Neural cell (in vitro differentiated cells): ENCODE results near the gene PLK2. TPM values are rescaled to one million over a fixed set of nuclear protein-coding genes. Genes with fewer than 3 reads are reported as not detected.

ENCODE experiments used
- H2AFZ ChIP-seq: fragments of 200-600, 300-800 bp; sonication (generic), shearing (Covaris generic); 2 replicates; pipeline ENCODE4 v1.6.0; 2014; ENCODE audit warnings: low read depth, mild to moderate bottlenecking, antibody characterized with exemption, low read length, moderate library complexity
- H3F3A ChIP-seq: fragments of 200-600 bp; shearing (Covaris generic); 2 replicates; pipeline ENCODE4 v1.6.1; 2016; ENCODE audit warnings: mild to moderate bottlenecking, moderate library complexity, mixed read lengths, antibody characterized with exemption, low read length; ENCODE audit not compliant: insufficient read depth, poor library complexity, severe bottlenecking
- H3K27ac ChIP-seq: fragments of 200-600, 300-800 bp; sonication (generic), shearing (Covaris generic); 2 replicates; pipeline ENCODE4 v1.5.1; 2014; ENCODE audit warnings: mild to moderate bottlenecking, low read length, moderate library complexity
- H3K27me3 ChIP-seq: fragments of 300-800, 200-600 bp; sonication (generic), shearing (Covaris generic); 2 replicates; pipeline ENCODE4 v1.6.0; 2014; ENCODE audit warnings: mild to moderate bottlenecking, low read depth, low read length, moderate library complexity; ENCODE audit not compliant: insufficient read depth
- H3K36me3 ChIP-seq: fragments of 300-800, 200-600 bp; sonication (generic), shearing (Covaris generic); 2 replicates; pipeline ENCODE4 v1.5.1; 2014; ENCODE audit warnings: mild to moderate bottlenecking, antibody characterized with exemption, low read length, moderate library complexity; ENCODE audit not compliant: insufficient read depth
- H3K4me2 ChIP-seq: fragments of 300-800, 200-600 bp; sonication (generic), shearing (Covaris generic); 2 replicates; pipeline ENCODE4 v1.6.0; 2014; ENCODE audit warnings: mild to moderate bottlenecking, low read length
- H3K4me3 ChIP-seq: fragments of 300-800, 200-600 bp; sonication (generic), shearing (Covaris generic); 2 replicates; pipeline ENCODE4 v1.5.1; 2014; ENCODE audit warnings: mild to moderate bottlenecking, low read length, moderate library complexity
- H3K79me2 ChIP-seq: fragments of 200-600 bp; shearing (Covaris generic); replicated peaks from 2 replicates; pipeline ENCODE4 v1.6.0; 2014; ENCODE audit warnings: mild to moderate bottlenecking, low read length, moderate library complexity; ENCODE audit not compliant: insufficient read depth
- H3K9ac ChIP-seq: fragments of 300-800, 200-600 bp; sonication (generic), shearing (Covaris generic); 2 replicates; pipeline ENCODE4 v1.6.1; 2016; ENCODE audit warnings: mild to moderate bottlenecking, low read length, mixed read lengths
- H3K9me2 ChIP-seq: fragments of 200-600 bp; shearing (Covaris generic); 2 replicates; pipeline ENCODE4 v1.6.1; 2016; ENCODE audit warnings: mild to moderate bottlenecking, low read length, mixed read lengths; ENCODE audit not compliant: insufficient read depth
- H3K9me3 ChIP-seq: fragments of 200-600, 300-800 bp; sonication (generic), shearing (Covaris generic); 2 replicates; pipeline ENCODE4 v1.6.1; 2016; ENCODE audit warnings: mild to moderate bottlenecking, mixed run types, low read length, moderate library complexity, mixed read lengths
- H4K20me1 ChIP-seq: fragments of 200-600 bp; shearing (Covaris generic); 2 replicates; pipeline ENCODE4 v1.6.1; 2016; ENCODE audit warnings: mild to moderate bottlenecking, mixed run types; ENCODE audit not compliant: insufficient read depth
- CTCF ChIP-seq: fragments of 450-650 bp; IDR thresholded peaks from 2 replicates; pipeline ENCODE4 v1.5.1; 2014; ENCODE audit warnings: antibody characterized with exemption, mild to moderate bottlenecking, moderate library complexity; ENCODE audit not compliant: poor library complexity, severe bottlenecking
- EP300 ChIP-seq: fragments of 450-650 bp; conservative IDR thresholded peaks from 2 replicates; pipeline ENCODE4 v1.6.1; 2014; ENCODE audit warnings: antibody characterized with exemption, mild to moderate bottlenecking, moderate library complexity; ENCODE audit not compliant: poor library complexity, severe bottlenecking
- EZH2 ChIP-seq: fragments of 200-600, 300-800 bp; shearing (Covaris generic), sonication (generic); IDR thresholded peaks from 2 replicates; pipeline ENCODE4 v1.6.1; 2014; ENCODE audit warnings: antibody characterized with exemption, low read length, borderline replicate concordance, mild to moderate bottlenecking; ENCODE audit not compliant: insufficient read depth, poor library complexity, severe bottlenecking
- MXI1 ChIP-seq: fragments of 450-650 bp; conservative IDR thresholded peaks from 2 replicates; pipeline ENCODE4 v1.6.1; 2014; ENCODE audit warnings: antibody characterized with exemption, mild to moderate bottlenecking; ENCODE audit not compliant: poor library complexity, severe bottlenecking
- POLR2AphosphoS5 ChIP-seq: IDR thresholded peaks from 2 replicates; pipeline ENCODE4 v1.6.1; 2012
- RAD21 ChIP-seq: fragments of 450-650 bp; conservative IDR thresholded peaks from 2 replicates; pipeline ENCODE4 v1.6.1; 2014; ENCODE audit warnings: antibody characterized with exemption, mild to moderate bottlenecking, moderate library complexity
- REST ChIP-seq: IDR thresholded peaks from 2 replicates; pipeline ENCODE4 v1.6.1; 2012; ENCODE audit warnings: borderline replicate concordance
- SMC3 ChIP-seq: fragments of 450-650 bp; conservative IDR thresholded peaks from 2 replicates; pipeline ENCODE4 v1.6.1; 2014; ENCODE audit warnings: antibody characterized with exemption, mild to moderate bottlenecking, moderate library complexity; ENCODE audit not compliant: poor library complexity
- TAF1 ChIP-seq: IDR thresholded peaks from 2 replicates; pipeline ENCODE4 v1.6.1; 2012; ENCODE audit warnings: low read depth
- polyA plus RNA-seq: library from polyadenylated mRNA; depleted of rRNA; stranded (reverse); fragments of >200 nt; gene quantifications from 2 replicates; pipeline ENCODE4 v1.2.3, GENCODE V29; 2014

PLK2 gene
- polyA plus RNA-seq, 1 donor from 2014 or later = 309 TPM

GRCh38 chr5:58410441-58410840 lies 49.4 kb downstream of the PLK2 start:
- no peak overlapping the region for H3K9ac ChIP-seq
- H2AFZ ChIP-seq = no peak overlapping the region
- H3K27me3 ChIP-seq = no peaks in the 10 kb centered on the region
- H3K9me2 ChIP-seq = no peaks in the 10 kb centered on the region
- no peaks in the 10 kb centered on the region for H3K79me2 ChIP-seq
- no peaks in the 10 kb centered on the region for H3K36me3 ChIP-seq
- H3F3A ChIP-seq = no peaks in the 10 kb centered on the region
- H3K4me2 ChIP-seq = no peak overlapping the region
- no peak overlapping the region for H3K27ac ChIP-seq
- no peaks in the 10 kb centered on the region for H3K9me3 ChIP-seq
- TF ChIP-seq SMC3 = no peak
- TF ChIP-seq TAF1 = no peak
- no peak for TF ChIP-seq MXI1
- no peak for TF ChIP-seq RAD21
- no peak for TF ChIP-seq CTCF
- TF ChIP-seq REST = no peak
- no peak for TF ChIP-seq EZH2
- no peak for TF ChIP-seq POLR2AphosphoS5
- TF ChIP-seq EP300 = no peak
- H3K4me3 ChIP-seq = no peak overlapping the region
- H4K20me1 ChIP-seq = no peaks in the 10 kb centered on the region

GRCh38 chr5:58407042-58407719 lies 52.7 kb downstream of the PLK2 start:
- H4K20me1 ChIP-seq = no peaks in the 10 kb centered on the region
- no peaks in the 10 kb centered on the region for H3K36me3 ChIP-seq
- H2AFZ ChIP-seq = no peak overlapping the region
- no peak for TF ChIP-seq POLR2AphosphoS5
- TF ChIP-seq MXI1 = no peak
- TF ChIP-seq CTCF = no peak
- no peak for TF ChIP-seq TAF1
- TF ChIP-seq EP300 = no peak
- TF ChIP-seq REST = no peak
- no peak for TF ChIP-seq SMC3
- TF ChIP-seq RAD21 = no peak
- no peak for TF ChIP-seq EZH2
- H3K27ac ChIP-seq = no peak overlapping the region
- no peak overlapping the region for H3K4me3 ChIP-seq
- no peaks in the 10 kb centered on the region for H3K79me2 ChIP-seq
- no peaks in the 10 kb centered on the region for H3K27me3 ChIP-seq
- H3K9ac ChIP-seq = no peak overlapping the region
- no peak overlapping the region for H3K4me2 ChIP-seq
- H3F3A ChIP-seq = no peaks in the 10 kb centered on the region
- H3K9me3 ChIP-seq = no peaks in the 10 kb centered on the region
- H3K9me2 ChIP-seq = no peaks in the 10 kb centered on the region
